Stomach (tissue), 9 donors: ENCODE data around the gene CDK5R2. TPM values are rescaled to one million over a fixed set of nuclear protein-coding genes. Genes with fewer than 3 reads are reported as not detected.

Source experiments
- DNase-seq, 2 donors: peaks; one replicate each; pipeline versions ENCODE4 v3.0.0 to v3.0.0-alpha.2; 2013 to 2019
- H3K27ac ChIP-seq, 5 donors: fragments of 200-600 bp in 4 of 5; sonication (generic) in 4 of 5; one replicate each; pipeline ENCODE4 v1.5.1; 2013 to 2019; ENCODE audit warnings: mild to moderate bottlenecking in 1 of 5, moderate library complexity in 1 of 5
- H3K27me3 ChIP-seq, 3 donors: fragments of 200-600 bp; sonication (generic); one replicate each; pipeline ENCODE4 v1.5.1; 2017 to 2019; ENCODE audit warnings: mixed run types in 1 of 3
- H3K36me3 ChIP-seq, 4 donors: fragments of 200-600 bp; sonication (generic); 1 replicate in 3 of 4; 2 replicates in 1 of 4; pipeline ENCODE4 v1.5.1; 2016 to 2019
- H3K4me1 ChIP-seq, 4 donors: fragments of 200-600 bp; sonication (generic); one replicate each; pipeline ENCODE4 v1.5.1; 2016 to 2019
- H3K4me3 ChIP-seq, 4 donors: fragments of 200-600 bp; sonication (generic) in 3 of 4; one replicate each; pipeline ENCODE4 v1.5.1; 2016 to 2019; ENCODE audit warnings: mild to moderate bottlenecking in 1 of 4
- H3K9me3 ChIP-seq, 4 donors: fragments of 200-600 bp; sonication (generic); one replicate each; pipeline ENCODE4 v1.5.1; 2016 to 2019
- CTCF ChIP-seq, 7 experiments: fragments of 450-650 bp in 4 of 7; fragments of 200-600 bp in 3 of 7; sonication (generic) in 3 of 7; IDR thresholded peaks; one replicate each; pipeline ENCODE4 v1.5.1; 2016 to 2019; ENCODE audit warnings: antibody characterized with exemption in 7 of 7, control low read depth in 2 of 7, mild to moderate bottlenecking in 1 of 7
- EP300 ChIP-seq: sonication (generic); formaldehyde crosslinking; IDR thresholded peaks from one replicate; pipeline ENCODE4 v1.6.1; 2017; ENCODE audit warnings: antibody characterized with exemption
- POLR2A ChIP-seq, 4 donors: fragments of 450-650 bp; IDR thresholded peaks; one replicate each; pipeline ENCODE4 v1.6.1; 2016; ENCODE audit warnings: antibody characterized with exemption in 4 of 4, control low read depth in 2 of 4, mild to moderate bottlenecking in 1 of 4, moderate library complexity in 1 of 4
- POLR2AphosphoS5 ChIP-seq, 3 donors: sonication (generic); formaldehyde crosslinking; IDR thresholded peaks; one replicate each; pipeline ENCODE4 v1.6.1; 2016; ENCODE audit warnings: antibody characterized with exemption in 3 of 3
- WGBS, 5 donors: extraction: QIAGEN DNeasy Blood & Tissue Kit in 3 of 5; methylation state at CpG; one replicate each; pipeline versions ENCODE4 v1.1.5 to v1.1.7; 2013 to 2018; 5-methylcytosine and 5-hydroxymethylcytosine counted together
- intact Hi-C: fragments of 100-400 bp; cut with DNase I; formaldehyde crosslinking; loops from one replicate; pipeline ENCODE4 v1.15.1; 2023; ENCODE audit warnings: low total_unique reads
- polyA plus RNA-seq, 3 donors: library from polyadenylated mRNA; stranded (reverse); fragments of 200-250 nt; gene quantifications; one replicate each; pipeline ENCODE4 v1.2.3, GENCODE V29; 2013
- total RNA-seq, 5 donors: library from RNA; depleted of rRNA; stranded (reverse); fragments of >200 nt; gene quantifications; one replicate each; pipeline versions ENCODE4 v1.1.0 to v1.2.3, GENCODE V29; 2014 to 2016
- donor health status: healthy with polysubstance abuse.
- donor health status: Bipolar disorder and iron deficiency.
- donor health status: healthy.

Gene CDK5R2
- total and polyA plus RNA-seq, 8 donors: 0.20 to 0.58 (median 0.45) TPM; not detected in 2

GRCh38 chr2:218991674-218992168, 32.3 kb downstream of the CDK5R2 start:
- Histone ChIP-seq H3K27ac (no peak overlapping the region), H3K4me3 (no peak overlapping the region), H3K36me3 (no peaks in the 10 kb centered on the region), H3K9me3 (no peaks in the 10 kb centered on the region), H3K4me1 (peaks cover 14 to 35% (median 31%) of the 10 kb centered on the region in 4 donors), H3K27me3 (peaks cover 39 to 100% (median 98%) of the 10 kb centered on the region in 3 donors)
- TF ChIP-seq POLR2A (IDR thresholded peaks at IDR 0.05): no peak
- no peak for TF ChIP-seq POLR2AphosphoS5 (IDR thresholded peaks at IDR 0.05)
- TF ChIP-seq CTCF (IDR thresholded peaks at IDR 0.05): no peak
- TF ChIP-seq EP300: no peak
- WGBS, 5 donors: 7 to 23% (median 14%) methylated on average over 10 to 13 of the region's 13 CpGs
- intact Hi-C loops: no loop called here
- DNase-seq: peak in 1 of 2 donors; percentile 55

- no peak for TF ChIP-seq POLR2AphosphoS5 (IDR thresholded peaks at IDR 0.05)
- TF ChIP-seq CTCF (IDR thresholded peaks at IDR 0.05): no peak
- no peak for TF ChIP-seq POLR2A (IDR thresholded peaks at IDR 0.05)
- TF ChIP-seq EP300: no peak
- DNase-seq: no peak
- H3K4me1 ChIP-seq: peaks cover 14 to 38% (median 35%) of the 10 kb centered on the region in 4 donors
- H3K27me3 ChIP-seq: peaks cover 39 to 100% (median 97%) of the 10 kb centered on the region in 3 donors
- intact Hi-C loops: no loop called here
- H3K9me3 ChIP-seq: no peaks in the 10 kb centered on the region
- 6 to 19% (median 16%) methylated on average over 7 of the region's 7 CpGs for WGBS, 5 donors
- no peak overlapping the region for H3K27ac ChIP-seq
- no peak overlapping the region for H3K4me3 ChIP-seq
- H3K36me3 ChIP-seq: no peaks in the 10 kb centered on the region
Measured at GRCh38 chr2:218992196-218992595, 32.7 kb downstream of the CDK5R2 start.

GRCh38 chr2:218992703-218993344, 33.4 kb downstream of the CDK5R2 start:
- TF ChIP-seq POLR2A (IDR thresholded peaks at IDR 0.05) (no peak), POLR2AphosphoS5 (IDR thresholded peaks at IDR 0.05) (no peak)
- intact Hi-C loops: no loop called here
- Histone ChIP-seq H3K36me3 (no peaks in the 10 kb centered on the region), H3K4me3 (peak overlapping the region; percentile 35 to 54 (median 42)), H3K4me1 (peaks cover 14 to 44% (median 38%) of the 10 kb centered on the region in 4 donors), H3K27ac (peak overlapping the region in 2 of 5 donors; percentile 27 to 29), H3K9me3 (no peaks in the 10 kb centered on the region), H3K27me3 (peaks cover 36 to 100% (median 92%) of the 10 kb centered on the region in 3 donors)
- 1 to 4% (median 2%) methylated on average over 28 to 44 of the region's 44 CpGs for WGBS, 5 donors
- DNase-seq: peak in 1 of 2 donors; percentile 58

- DNase-seq: peak in 1 of 2 donors; percentile 71
- H3K27me3 ChIP-seq: peaks cover 31 to 100% (median 84%) of the 10 kb centered on the region in 3 donors
- no peaks in the 10 kb centered on the region for H3K9me3 ChIP-seq
- H3K4me1 ChIP-seq: peaks cover 14 to 44% (median 41%) of the 10 kb centered on the region in 4 donors
- H3K36me3 ChIP-seq: no peaks in the 10 kb centered on the region
- H3K4me3 ChIP-seq: peak within 1 kb of the TSS; percentile 35 to 54 (median 42)
- 1 to 4% (median 2%) methylated on average over 41 to 88 of the region's 88 CpGs for WGBS, 5 donors
- intact Hi-C loops: no loop called here
- TF ChIP-seq POLR2AphosphoS5 (IDR thresholded peaks at IDR 0.05) (no peak), POLR2A (IDR thresholded peaks at IDR 0.05) (no peak), EP300 (no peak), CTCF (IDR thresholded peaks at IDR 0.05) (no peak)
- peak within 1 kb of the TSS in 2 of 5 donors; percentile 27 to 29 for H3K27ac ChIP-seq
Measured at GRCh38 chr2:218993345-218994315, 34.2 kb downstream of the CDK5R2 start, which contains the start of gene CRYBA2. Gene CRYBA2, minus strand, starts transcription at chr2:218993422. Its CDS starts 246 bp downstream, at chr2:218993176.
